Parathyroid adenoma (tissue), 2 donors: ENCODE data around the gene TSPAN18.

ENCODE experiments used
- H2AFZ ChIP-seq: fragments of 300-600 bp; sonication (generic); one replicate; pipeline ENCODE4 v1.7.0; 2017; ENCODE audit warnings: antibody characterized with exemption, mild to moderate bottlenecking
- H3K27ac ChIP-seq: fragments of 300-600 bp; sonication (generic); one replicate; pipeline ENCODE4 v1.7.0; 2017
- H3K27me3 ChIP-seq: fragments of 300-600 bp; sonication (generic); one replicate; pipeline ENCODE4 v1.7.0; 2017; ENCODE audit warnings: low read length; ENCODE audit not compliant: control insufficient read depth, insufficient read depth
- H3K36me3 ChIP-seq: fragments of 300-600 bp; sonication (generic); one replicate; pipeline ENCODE4 v1.7.0; 2017; ENCODE audit warnings: low read length; ENCODE audit not compliant: control insufficient read depth, insufficient read depth
- H3K4me1 ChIP-seq: fragments of 300-600 bp; sonication (generic); one replicate; pipeline ENCODE4 v1.7.0; 2017; ENCODE audit warnings: control low read depth
- H3K4me2 ChIP-seq: fragments of 300-600 bp; sonication (generic); one replicate; pipeline ENCODE4 v1.7.0; 2017; ENCODE audit warnings: low read length
- H3K4me3 ChIP-seq: fragments of 300-600 bp; sonication (generic); one replicate; pipeline ENCODE4 v1.7.0; 2017; ENCODE audit warnings: low read depth, low read length
- H3K79me2 ChIP-seq: fragments of 300-600 bp; sonication (generic); one replicate; pipeline ENCODE4 v1.7.0; 2017; ENCODE audit warnings: control low read depth
- H3K9ac ChIP-seq: fragments of 300-600 bp; sonication (generic); one replicate; pipeline ENCODE4 v1.7.0; 2017; ENCODE audit warnings: mild to moderate bottlenecking
- H3K9me3 ChIP-seq: fragments of 300-600 bp; sonication (generic); one replicate; pipeline ENCODE4 v1.7.0; 2017; ENCODE audit warnings: low read length; ENCODE audit not compliant: control insufficient read depth
- TF ChIP-seq, protein P1 (sequence below): fragments of 300-600 bp; sonication (generic); IDR thresholded peaks from one replicate; pipeline ENCODE4 v1.7.0; 2017; ENCODE audit warnings: antibody characterized with exemption, mild to moderate bottlenecking
- donor health status: primary hyperparathyroidism.

TSPAN18 gene

DNA sequence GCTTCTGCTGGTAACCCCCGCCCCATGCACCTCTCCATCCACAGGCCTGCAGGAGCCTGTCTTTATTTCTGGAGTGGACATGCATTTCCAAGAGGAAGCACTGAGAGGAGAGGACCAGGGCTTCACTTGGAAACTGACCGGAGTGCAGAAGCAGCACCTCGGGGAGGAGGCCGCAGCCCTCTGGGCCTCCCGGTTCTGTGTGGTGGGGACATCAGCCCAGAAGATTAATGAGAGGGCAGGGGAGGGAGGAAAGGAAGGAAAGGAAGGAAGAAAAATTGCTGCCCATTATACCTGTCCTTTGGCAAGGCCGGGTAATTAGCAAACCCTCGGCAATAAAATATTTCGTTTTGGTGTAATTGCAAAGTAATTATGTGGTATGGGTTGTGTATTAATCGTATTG is 126.9 kb downstream of the TSPAN18 start:
- no peaks in the 10 kb centered on the region for H3K4me1 ChIP-seq
- no peak overlapping the region for H2AFZ ChIP-seq
- no peak overlapping the region for H3K27ac ChIP-seq
- H3K4me2 ChIP-seq, result no peak overlapping the region
- H3K27me3 ChIP-seq, result no peaks in the 10 kb centered on the region
- no peaks in the 10 kb centered on the region for H3K79me2 ChIP-seq
- no peaks in the 10 kb centered on the region for H3K9me3 ChIP-seq
- no peak overlapping the region for H3K4me3 ChIP-seq
- TF ChIP-seq, protein P1, sequence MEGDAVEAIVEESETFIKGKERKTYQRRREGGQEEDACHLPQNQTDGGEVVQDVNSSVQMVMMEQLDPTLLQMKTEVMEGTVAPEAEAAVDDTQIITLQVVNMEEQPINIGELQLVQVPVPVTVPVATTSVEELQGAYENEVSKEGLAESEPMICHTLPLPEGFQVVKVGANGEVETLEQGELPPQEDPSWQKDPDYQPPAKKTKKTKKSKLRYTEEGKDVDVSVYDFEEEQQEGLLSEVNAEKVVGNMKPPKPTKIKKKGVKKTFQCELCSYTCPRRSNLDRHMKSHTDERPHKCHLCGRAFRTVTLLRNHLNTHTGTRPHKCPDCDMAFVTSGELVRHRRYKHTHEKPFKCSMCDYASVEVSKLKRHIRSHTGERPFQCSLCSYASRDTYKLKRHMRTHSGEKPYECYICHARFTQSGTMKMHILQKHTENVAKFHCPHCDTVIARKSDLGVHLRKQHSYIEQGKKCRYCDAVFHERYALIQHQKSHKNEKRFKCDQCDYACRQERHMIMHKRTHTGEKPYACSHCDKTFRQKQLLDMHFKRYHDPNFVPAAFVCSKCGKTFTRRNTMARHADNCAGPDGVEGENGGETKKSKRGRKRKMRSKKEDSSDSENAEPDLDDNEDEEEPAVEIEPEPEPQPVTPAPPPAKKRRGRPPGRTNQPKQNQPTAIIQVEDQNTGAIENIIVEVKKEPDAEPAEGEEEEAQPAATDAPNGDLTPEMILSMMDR, result no peak
- no peaks in the 10 kb centered on the region for H3K36me3 ChIP-seq
- H3K9ac ChIP-seq, result no peak overlapping the region

DNA sequence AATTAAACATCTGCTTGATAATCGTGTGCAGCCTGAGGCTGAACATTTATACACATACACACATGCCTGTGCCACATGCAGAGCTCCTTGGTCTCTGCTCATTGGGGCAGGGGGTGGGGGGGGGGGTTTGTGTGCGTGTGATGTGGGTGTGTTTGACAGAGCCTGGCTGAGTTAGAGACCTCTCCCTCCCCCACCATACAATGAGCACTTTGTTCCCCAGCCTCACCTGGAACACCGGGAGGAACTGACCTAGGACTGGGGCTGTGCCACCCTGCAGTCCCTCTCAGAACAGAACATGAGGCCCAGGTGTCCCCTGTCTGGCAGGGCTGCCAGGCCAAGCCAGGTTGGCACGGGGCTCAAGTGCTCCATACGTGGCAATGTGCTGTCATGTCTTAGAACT is 127.3 kb downstream of the TSPAN18 start:
- TF ChIP-seq, protein P1, result no peak
- H3K27me3 ChIP-seq, result no peaks in the 10 kb centered on the region
- H3K9me3 ChIP-seq, result no peaks in the 10 kb centered on the region
- no peaks in the 10 kb centered on the region for H3K4me1 ChIP-seq
- H2AFZ ChIP-seq, result no peak overlapping the region
- H3K36me3 ChIP-seq, result no peaks in the 10 kb centered on the region
- no peak overlapping the region for H3K4me2 ChIP-seq
- no peak overlapping the region for H3K9ac ChIP-seq
- H3K4me3 ChIP-seq, result no peak overlapping the region
- H3K79me2 ChIP-seq, result no peaks in the 10 kb centered on the region
- H3K27ac ChIP-seq, result no peak overlapping the region

DNA sequence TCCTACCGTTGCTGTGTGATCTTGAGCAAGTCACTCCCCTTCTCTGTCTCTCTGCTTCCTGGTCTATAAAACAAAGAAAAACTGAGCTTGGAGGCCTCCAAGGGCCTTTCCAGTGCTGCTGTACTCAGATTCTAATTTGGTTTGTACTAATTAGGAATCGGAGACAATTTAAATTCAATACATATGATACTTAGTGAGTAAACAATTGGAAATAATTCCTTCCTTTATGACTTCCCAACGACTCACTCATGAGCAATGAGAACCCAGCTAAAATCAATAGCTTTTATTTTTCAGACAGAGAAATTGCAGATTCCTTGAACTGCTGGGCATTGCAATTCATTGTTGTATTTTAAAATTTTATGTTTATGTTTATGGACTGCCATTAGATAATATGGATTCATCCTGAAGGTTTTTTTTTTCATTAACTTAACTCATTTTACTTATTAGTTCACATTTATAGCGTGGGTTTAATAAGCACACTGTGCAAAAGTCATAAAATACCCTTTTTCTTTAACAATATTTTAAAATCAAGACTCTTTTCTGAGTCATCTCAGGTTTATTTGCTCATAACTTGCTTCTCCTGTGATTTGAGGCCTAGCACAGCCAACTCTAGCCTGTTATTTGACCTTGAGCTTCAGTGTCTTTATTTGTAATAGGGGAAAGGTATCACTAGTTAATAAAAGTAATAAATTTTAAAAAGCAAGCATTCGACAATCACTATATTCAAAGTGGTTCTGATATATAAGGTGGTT is 128.2 kb downstream of the TSPAN18 start:
- TF ChIP-seq, protein P1, result no peak
- Histone ChIP-seq H3K27ac (no peak overlapping the region), H3K9me3 (no peaks in the 10 kb centered on the region)

DNA sequence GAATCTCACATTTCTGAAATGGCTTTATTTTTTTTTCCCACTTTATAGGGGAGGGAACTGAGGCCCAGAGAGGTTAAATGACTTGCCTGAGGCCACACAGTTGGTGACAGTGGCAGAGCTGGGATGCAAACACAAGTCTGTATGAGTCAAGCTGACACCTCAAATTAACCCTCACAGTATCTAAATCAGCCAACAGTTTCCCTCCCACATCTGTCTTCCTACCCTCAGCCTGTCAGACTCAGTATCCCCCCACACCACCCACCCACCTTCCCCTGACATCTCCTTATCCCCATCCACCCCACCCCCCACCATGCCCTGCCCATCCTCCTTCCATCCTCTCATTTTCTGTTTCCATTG is 128.7 kb downstream of the TSPAN18 start:
- TF ChIP-seq, protein P1, result no peak
- no peaks in the 10 kb centered on the region for H3K79me2 ChIP-seq
- H3K4me1 ChIP-seq, result no peaks in the 10 kb centered on the region

More for the DNA sequence above, 128.2 kb downstream of the TSPAN18 start:
- H3K79me2 ChIP-seq, result no peaks in the 10 kb centered on the region
- H3K4me1 ChIP-seq, result no peaks in the 10 kb centered on the region
- no peaks in the 10 kb centered on the region for H3K27me3 ChIP-seq
- no peaks in the 10 kb centered on the region for H3K36me3 ChIP-seq
- H2AFZ ChIP-seq, result no peak overlapping the region
- H3K4me2 ChIP-seq, result no peak overlapping the region
- H3K4me3 ChIP-seq, result no peak overlapping the region
- H3K9ac ChIP-seq, result no peak overlapping the region

DNA sequence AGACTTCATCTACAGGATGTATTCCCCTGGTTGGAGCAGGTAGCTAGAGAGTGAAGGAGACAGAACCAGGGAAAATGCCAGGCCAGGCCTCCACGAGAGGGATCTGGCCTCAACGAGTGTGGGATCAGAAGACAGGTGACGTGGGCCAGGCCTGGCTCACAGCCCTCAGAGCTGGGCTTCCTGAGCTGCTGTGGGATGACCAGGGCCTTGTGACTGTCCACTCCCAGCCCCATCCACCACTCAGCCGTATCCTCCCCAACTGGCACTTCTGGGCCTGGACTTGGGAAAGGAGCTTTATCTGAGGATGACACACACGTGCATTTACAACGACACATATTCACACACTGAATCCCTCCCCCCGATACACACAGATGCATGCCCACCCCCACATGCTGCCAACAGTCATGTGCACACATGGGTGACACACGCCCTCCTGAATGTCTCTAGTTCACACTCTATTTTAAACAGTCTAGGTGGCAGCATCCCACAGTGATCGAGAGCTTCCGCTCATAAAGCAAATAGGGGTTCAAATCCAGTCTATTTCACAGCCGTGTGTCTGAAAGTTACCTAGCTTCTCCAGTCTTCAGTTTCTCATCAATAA is 130.8 kb downstream of the TSPAN18 start:
- H3K9ac ChIP-seq, result no peak overlapping the region
- TF ChIP-seq, protein P1, result no peak
- no peaks in the 10 kb centered on the region for H3K9me3 ChIP-seq
- no peaks in the 10 kb centered on the region for H3K4me1 ChIP-seq
- H3K79me2 ChIP-seq, result no peaks in the 10 kb centered on the region
- no peak overlapping the region for H3K4me3 ChIP-seq
- H3K4me2 ChIP-seq, result no peak overlapping the region
- H3K36me3 ChIP-seq, result no peaks in the 10 kb centered on the region
- no peak overlapping the region for H3K27ac ChIP-seq
- H2AFZ ChIP-seq, result no peak overlapping the region
- no peaks in the 10 kb centered on the region for H3K27me3 ChIP-seq

More for the DNA sequence above, 128.7 kb downstream of the TSPAN18 start:
- Histone ChIP-seq H3K27ac (no peak overlapping the region), H3K27me3 (no peaks in the 10 kb centered on the region), H2AFZ (no peak overlapping the region), H3K4me3 (no peak overlapping the region), H3K36me3 (no peaks in the 10 kb centered on the region), H3K9me3 (no peaks in the 10 kb centered on the region), H3K9ac (no peak overlapping the region), H3K4me2 (no peak overlapping the region)
